HCT116 (cell line): ENCODE results near the gene PLA2G4C. TPM values are rescaled to one million over a fixed set of nuclear protein-coding genes. Genes with fewer than 3 reads are reported as not detected.

Experiments
- ATAC-seq: fragments of 200-7000 bp; cut with Tn5 transposase; 2 replicates; pipeline ENCODE4 v1.9.1; 2020; ENCODE audit warnings: mild to moderate bottlenecking, moderate library complexity
- BruUV-seq: library from RNA; stranded (reverse); fragments of 400-500 nt; replicated peaks from 2 replicates; lab custom pipeline; 2021; lab: Mats Ljungman, UMichigan
- CTCF ChIA-PET: fragments of 300-600 bp; sonication (Branson Sonifier 250); formaldehyde crosslinking; loops from one replicate; lab custom pipeline; 2021; ENCODE audit warnings: antibody characterized with exemption; lab: Charles Lee
- POLR2A ChIA-PET: fragments of 300-600, 350-600 bp; sonication (Branson Sonifier 250); formaldehyde crosslinking; loops from one replicate; lab custom pipeline; 2021; ENCODE audit warnings: antibody characterized with exemption; lab: Charles Lee
- RAD21 ChIA-PET, 2 experiments: fragments of 300-600 bp; sonication (Branson Sonifier 250); formaldehyde crosslinking; loops; one replicate each; lab custom pipeline; 2023; ENCODE audit warnings: low total read pairs in 2 of 2; ENCODE audit not compliant: uncharacterized antibody in 2 of 2, unreplicated experiment in 2 of 2, low non-redundant PET in 1 of 2; lab: Charles Lee
- DNase-seq: peaks from one replicate; pipeline ENCODE4 v3.0.0-alpha.2; 2010; ENCODE audit warnings: low read depth, low spot score
- H2AFZ ChIP-seq: fragments of 200-600 bp; shearing (Covaris generic), sonication (generic); 2 replicates; pipeline ENCODE4 v1.6.1; 2017; ENCODE audit warnings: low read depth, mixed run types, mixed read lengths, antibody characterized with exemption, low read length; ENCODE audit not compliant: poor library complexity, severe bottlenecking
- H3K27ac ChIP-seq: 2 replicates; pipeline ENCODE4 v1.5.1; 2012; ENCODE audit warnings: low read depth, low read length
- H3K27me3 ChIP-seq: fragments of 200-600 bp; sonication (generic); 2 replicates; pipeline ENCODE4 v1.6.1; 2016; ENCODE audit warnings: mixed run types, low read length, mixed read lengths; ENCODE audit not compliant: insufficient read depth
- H3K36me3 ChIP-seq, 2 experiments: fragments of 200-500 bp in 1 of 2; fragments of 200-600 bp in 1 of 2; sonication (Bioruptor generic) in 1 of 2; sonication (generic) in 1 of 2; 2 replicates each; pipeline versions ENCODE4 v1.5.1 to v1.6.1; 2014 to 2016; ENCODE audit warnings: low read length in 2 of 2, inconsistent platforms in 1 of 2, mixed read lengths in 1 of 2, mixed run types in 1 of 2; ENCODE audit not compliant: insufficient read depth in 2 of 2, control insufficient read depth in 1 of 2
- H3K4me1 ChIP-seq, 2 experiments: fragments of 200-600 bp in 1 of 2; sonication (generic) in 1 of 2; 2 replicates each; pipeline versions ENCODE4 v1.5.1 to v1.6.1; 2012 to 2017; ENCODE audit warnings: low read length in 2 of 2, inconsistent platforms in 1 of 2, mild to moderate bottlenecking in 1 of 2, mixed read lengths in 1 of 2, mixed run types in 1 of 2, moderate library complexity in 1 of 2; ENCODE audit not compliant: insufficient read depth in 2 of 2, control insufficient read depth in 1 of 2
- H3K4me2 ChIP-seq: fragments of 200-600 bp; sonication (generic); 2 replicates; pipeline ENCODE4 v1.6.1; 2017; ENCODE audit warnings: mixed run types, low read length, mixed read lengths
- H3K4me3 ChIP-seq, 2 experiments: fragments of 200-600 bp in 1 of 2; sonication (generic) in 1 of 2; replicated peaks in 1 of 2; 2 replicates each; pipeline ENCODE4 v1.5.1; 2011 to 2016; ENCODE audit warnings: low read length in 2 of 2, control low read depth in 1 of 2, low read depth in 1 of 2, mild to moderate bottlenecking in 1 of 2, mixed read lengths in 1 of 2, mixed run types in 1 of 2
- H3K79me2 ChIP-seq: fragments of 200-600 bp; sonication (generic); 2 replicates; pipeline ENCODE4 v1.6.1; 2017; ENCODE audit warnings: mild to moderate bottlenecking, mixed run types, low read length, moderate library complexity, mixed read lengths; ENCODE audit not compliant: insufficient read depth
- H3K9ac ChIP-seq: fragments of 200-600 bp; sonication (generic); 2 replicates; pipeline ENCODE4 v1.6.1; 2016; ENCODE audit warnings: low read length, mixed read lengths
- H3K9me2 ChIP-seq: fragments of 200-600 bp; sonication (generic), shearing (Covaris generic); 2 replicates; pipeline ENCODE4 v1.6.1; 2017; ENCODE audit warnings: mixed run types, mild to moderate bottlenecking, moderate library complexity; ENCODE audit not compliant: insufficient read depth
- H3K9me3 ChIP-seq, 2 experiments: fragments of 200-500 bp in 1 of 2; fragments of 200-600 bp in 1 of 2; sonication (Bioruptor generic) in 1 of 2; sonication (generic) in 1 of 2; 2 replicates each; pipeline ENCODE4 v1.6.1; 2014 to 2017; ENCODE audit warnings: low read length in 2 of 2, mixed read lengths in 2 of 2, inconsistent platforms in 1 of 2, low read depth in 1 of 2, mild to moderate bottlenecking in 1 of 2, mixed run types in 1 of 2, moderate library complexity in 1 of 2; ENCODE audit not compliant: control insufficient read depth in 1 of 2, insufficient read depth in 1 of 2
- H4K20me1 ChIP-seq: fragments of 200-600 bp; sonication (generic), shearing (Covaris generic); 2 replicates; pipeline ENCODE4 v1.6.1; 2017; ENCODE audit warnings: mixed run types, mild to moderate bottlenecking, moderate library complexity; ENCODE audit not compliant: insufficient read depth
- CBX3 ChIP-seq: IDR thresholded peaks from 2 replicates; pipeline ENCODE4 v1.6.1; 2012; ENCODE audit warnings: low read depth
- CTCF ChIP-seq, 3 experiments: fragments of 200-600 bp in 1 of 3; sonication (generic) in 1 of 3; IDR thresholded peaks in 2 of 3; conservative IDR thresholded peaks in 1 of 3; 2 replicates each; pipeline ENCODE4 v1.5.1; 2012 to 2017; ENCODE audit warnings: low read depth in 2 of 3, low read length in 2 of 3, antibody characterized with exemption in 1 of 3, borderline replicate concordance in 1 of 3, control low read depth in 1 of 3, mild to moderate bottlenecking in 1 of 3, mixed read lengths in 1 of 3, mixed run types in 1 of 3, moderate library complexity in 1 of 3; ENCODE audit not compliant: insufficient read depth in 1 of 3
- EGR1 ChIP-seq: IDR thresholded peaks from 2 replicates; pipeline ENCODE4 v1.6.1; 2012; ENCODE audit warnings: low read depth
- ELF1 ChIP-seq: IDR thresholded peaks from 2 replicates; pipeline ENCODE4 v1.6.1; 2012; ENCODE audit warnings: low read depth, borderline replicate concordance
- EZH2phosphoT487 ChIP-seq: fragments of 200-600 bp; IDR thresholded peaks from 2 replicates; pipeline ENCODE4 v1.6.1; 2018; ENCODE audit warnings: antibody characterized with exemption, borderline replicate concordance
- POLR2A ChIP-seq: IDR thresholded peaks from 2 replicates; pipeline ENCODE4 v1.7.0; 2011; ENCODE audit warnings: borderline replicate concordance; ENCODE audit not compliant: insufficient read depth, insufficient read length; ENCODE audit errors: extremely low read depth
- POLR2AphosphoS5 ChIP-seq: IDR thresholded peaks from 2 replicates; pipeline ENCODE4 v1.6.1; 2011; ENCODE audit warnings: mild to moderate bottlenecking, low read depth, low read length, moderate library complexity
- RAD21 ChIP-seq: IDR thresholded peaks from 2 replicates; pipeline ENCODE4 v1.6.1; 2012; ENCODE audit warnings: low read depth, mild to moderate bottlenecking
- SIN3A ChIP-seq: IDR thresholded peaks from 2 replicates; pipeline ENCODE4 v1.6.1; 2012; ENCODE audit warnings: low read depth
- SP1 ChIP-seq: IDR thresholded peaks from 2 replicates; pipeline ENCODE4 v1.6.1; 2012; ENCODE audit warnings: low read depth
- SRF ChIP-seq: IDR thresholded peaks from 2 replicates; pipeline ENCODE4 v1.6.1; 2012; ENCODE audit warnings: low read depth
- YY1 ChIP-seq: IDR thresholded peaks from 2 replicates; pipeline ENCODE4 v1.6.1; 2011; ENCODE audit warnings: low read length, low read depth, moderate library complexity, mild to moderate bottlenecking; ENCODE audit not compliant: insufficient replicate concordance; ENCODE audit errors: extremely low read depth
- ZBTB33 ChIP-seq: IDR thresholded peaks from 2 replicates; pipeline ENCODE4 v1.6.1; 2011; ENCODE audit warnings: mild to moderate bottlenecking, low read length, moderate library complexity; ENCODE audit not compliant: insufficient replicate concordance; ENCODE audit errors: extremely low read depth
- ZNF274 ChIP-seq: fragments of 200-500 bp; sonication (Bioruptor generic); IDR thresholded peaks from 2 replicates; pipeline ENCODE4 v1.6.1; 2014; ENCODE audit warnings: mild to moderate bottlenecking, low read depth, low read length, inconsistent platforms
- intact Hi-C: fragments of 100-400 bp; cut with micrococcal nuclease; formaldehyde crosslinking; loops from 2 replicates; pipeline ENCODE4 v1.10.0; 2022
- total RNA-seq: library from RNA; stranded (reverse); gene quantifications from one replicate; pipeline ENCODE4 v1.2.1, GENCODE V29; 2021; ENCODE audit not compliant: unreplicated experiment

Gene PLA2G4C
- total RNA-seq, 1 experiment from 2014 or later, result 1.7 TPM

GRCh38 chr19:48023011-48023410, 87.6 kb downstream of the PLA2G4C start:
- no peaks in the 10 kb centered on the region for H3K9me3 ChIP-seq
- POLR2A ChIA-PET, result no interaction called here
- RAD21 ChIA-PET, result no interaction called here
- CTCF ChIA-PET, result no interaction called here
- H3K36me3 ChIP-seq, result no peaks in the 10 kb centered on the region
- H3K9ac ChIP-seq, result no peak overlapping the region
- DNase-seq (no peak), ATAC-seq (no peak)
- intact Hi-C loops, result no loop called here
- H3K27ac ChIP-seq, result no peak overlapping the region
- H2AFZ ChIP-seq, result no peak overlapping the region
- BruUV-seq, result no TSS peak
- peaks cover 0 to 9% of the 10 kb centered on the region in 2 experiments; a peak in 2 of 4 replicates for H3K4me1 ChIP-seq
- H4K20me1 ChIP-seq, result no peaks in the 10 kb centered on the region
- H3K4me2 ChIP-seq, result no peak overlapping the region
- no peaks in the 10 kb centered on the region for H3K79me2 ChIP-seq
- no peak overlapping the region for H3K4me3 ChIP-seq
- H3K27me3 ChIP-seq, result peaks cover 19% of the 10 kb centered on the region; the same call in 1 of the 2 replicates
- H3K9me2 ChIP-seq, result no peaks in the 10 kb centered on the region
- TF ChIP-seq RAD21 (no peak), POLR2AphosphoS5 (no peak), SP1 (no peak)

GRCh38 chr19:48020686-48021085, 89.9 kb downstream of the PLA2G4C start:
- no peaks in the 10 kb centered on the region for H3K9me2 ChIP-seq
- H2AFZ ChIP-seq, result no peak overlapping the region
- no peak overlapping the region for H3K4me3 ChIP-seq
- no peak for TF ChIP-seq POLR2A
- no peak for TF ChIP-seq ZBTB33
- no peak for TF ChIP-seq YY1
- no peak for TF ChIP-seq CBX3
- no peak for TF ChIP-seq SRF
- no peak for TF ChIP-seq EGR1
- no peak for TF ChIP-seq SIN3A
- TF ChIP-seq EZH2phosphoT487, result no peak
- no peak for TF ChIP-seq ELF1
- TF ChIP-seq ZNF274, result no peak
- TF ChIP-seq CTCF (IDR thresholded peaks at IDR 0.05 in 2 of 3, conservative IDR thresholded peaks at IDR 0.05 in 1 of 3; ENCODE audit: borderline replicate concordance in 1 of 3, insufficient read depth in 1 of 3, low read depth in 2 of 3, low read length in 2 of 3), result no peak
- H3K4me2 ChIP-seq, result no peak overlapping the region
- CTCF ChIA-PET, result no interaction called here
- ATAC-seq, result no peak
- H3K79me2 ChIP-seq, result no peaks in the 10 kb centered on the region
- peaks cover 0 to 9% of the 10 kb centered on the region in 2 experiments; a peak in 2 of 4 replicates for H3K4me1 ChIP-seq
- BruUV-seq, result no TSS peak
- intact Hi-C loops, result no loop called here
- no peaks in the 10 kb centered on the region for H4K20me1 ChIP-seq
- no peak overlapping the region for H3K27ac ChIP-seq
- H3K9me3 ChIP-seq, result no peaks in the 10 kb centered on the region
- peaks cover 34% of the 10 kb centered on the region; the same call in 1 of the 2 replicates for H3K27me3 ChIP-seq
- RAD21 ChIA-PET, result no interaction called here
- POLR2A ChIA-PET, result no interaction called here
- DNase-seq, result no peak
- H3K9ac ChIP-seq, result no peak overlapping the region
- no peaks in the 10 kb centered on the region for H3K36me3 ChIP-seq
